Small intestine (tissue), 7 donors: Measurements from ENCODE around the gene CHRND. TPM values are rescaled to one million over a fixed set of nuclear protein-coding genes. Genes with fewer than 3 reads are reported as not detected.
"Not testable (repeated sequence)": the region's sequence is repeated elsewhere in the genome, so short reads cannot be mapped to it uniquely, and the experiment has no call there.

ENCODE experiments used
- DNase-seq, 2 donors: peaks; one replicate each; pipeline versions ENCODE4 v3.0.0 to v3.0.0-alpha.2; 2013
- FAIRE-seq: peaks from 2 replicates; lab custom pipeline; 2012; peaks lifted over from hg19 to GRCh38; lab: Jason Lieb, UNC
- H3K27ac ChIP-seq, 3 donors: one replicate each; pipeline ENCODE4 v1.5.1; 2013; ENCODE audit warnings: low read length in 2 of 3, mild to moderate bottlenecking in 2 of 3, control low read depth in 1 of 3, inconsistent platforms in 1 of 3, low read depth in 1 of 3, moderate library complexity in 1 of 3
- H3K27me3 ChIP-seq, 3 donors: one replicate each; pipeline ENCODE4 v1.6.1; 2013; ENCODE audit warnings: low read length in 3 of 3, inconsistent platforms in 1 of 3; ENCODE audit not compliant: control insufficient read depth in 3 of 3, insufficient read depth in 3 of 3
- H3K36me3 ChIP-seq, 3 donors: one replicate each; pipeline ENCODE4 v1.6.1; 2013; ENCODE audit warnings: low read length in 3 of 3, inconsistent platforms in 1 of 3, low read depth in 1 of 3, mild to moderate bottlenecking in 1 of 3, moderate library complexity in 1 of 3; ENCODE audit not compliant: control insufficient read depth in 3 of 3, insufficient read depth in 2 of 3
- H3K4me1 ChIP-seq, 3 donors: one replicate each; pipeline ENCODE4 v1.6.1; 2013; ENCODE audit warnings: low read length in 2 of 3, inconsistent platforms in 1 of 3, low read depth in 1 of 3, mild to moderate bottlenecking in 1 of 3, moderate library complexity in 1 of 3; ENCODE audit not compliant: control insufficient read depth in 3 of 3, insufficient read depth in 2 of 3
- H3K4me3 ChIP-seq, 3 donors: one replicate each; pipeline ENCODE4 v1.5.1; 2013; ENCODE audit warnings: low read length in 3 of 3, control low read depth in 1 of 3, inconsistent platforms in 1 of 3, low read depth in 1 of 3, mild to moderate bottlenecking in 1 of 3, moderate library complexity in 1 of 3
- H3K9me3 ChIP-seq, 2 donors: one replicate each; pipeline ENCODE4 v1.6.1; 2013; ENCODE audit warnings: low read depth in 1 of 2, low read length in 1 of 2; ENCODE audit not compliant: control insufficient read depth in 2 of 2, insufficient read depth in 1 of 2
- WGBS, 3 donors: extraction: QIAGEN DNeasy Blood & Tissue Kit; methylation state at CpG; one replicate each; pipeline ENCODE4 v1.1.7; 2013; 5-methylcytosine and 5-hydroxymethylcytosine counted together
- polyA plus RNA-seq, 4 donors: library from polyadenylated mRNA; stranded (reverse) in 3 of 4; unstranded in 1 of 4; fragments of 200-250 nt in 3 of 4; fragments of 120-200 nt in 1 of 4; gene quantifications; one replicate each; pipeline versions ENCODE4 v1.2.1 to v1.2.3, GENCODE V29; 2013
- donor health status: healthy with polysubstance abuse.
- donor health status: control.
- donor health status: control.
- donor health status: Bipolar disorder and iron deficiency.
- donor health status: healthy.

The CHRND gene
- polyA plus RNA-seq, 4 donors, result 0.53 TPM; not detected in 3

DNA sequence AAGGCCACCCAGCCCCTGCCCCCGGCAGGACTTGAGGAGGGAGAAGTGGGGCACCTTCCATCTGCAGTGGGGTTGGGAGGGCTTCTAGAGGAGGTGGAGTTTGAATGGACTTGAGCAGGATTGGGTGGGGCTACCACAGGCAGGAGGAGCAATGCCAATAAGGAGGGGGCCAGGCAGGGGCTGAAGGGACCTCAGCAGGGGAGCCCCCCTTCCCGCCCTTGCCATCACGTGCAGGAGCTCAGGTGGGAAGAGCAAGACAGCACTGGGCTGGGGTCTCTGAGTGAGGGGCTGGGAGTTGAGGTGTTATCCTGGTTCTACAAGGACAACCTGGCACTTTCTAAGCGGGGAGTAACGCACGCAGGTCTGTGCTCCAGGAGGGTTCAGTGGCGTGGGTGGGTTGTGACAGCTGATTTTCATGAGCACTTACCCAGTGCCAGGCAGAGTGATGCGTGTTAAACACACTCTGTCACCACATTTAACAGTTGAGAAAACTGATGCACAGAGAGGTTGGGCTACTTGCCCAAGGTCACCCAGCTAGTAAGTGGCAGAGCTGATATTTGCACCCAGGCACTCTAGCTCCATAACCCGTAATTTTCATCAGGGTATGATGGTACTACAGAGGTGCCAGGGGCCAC lies 4.8 kb downstream of the CHRND start:
- FAIRE-seq (no peak), DNase-seq (no peak)
- H3K36me3 ChIP-seq, result no peaks in the 10 kb centered on the region
- peaks cover 0 to 12% (median 0%) of the 10 kb centered on the region in 3 donors for H3K27me3 ChIP-seq
- no peak overlapping the region for H3K27ac ChIP-seq
- no peaks in the 10 kb centered on the region for H3K9me3 ChIP-seq
- 61 to 74% (median 62%) methylated on average over 9 of the region's 9 CpGs for WGBS, 3 donors
- no peaks in the 10 kb centered on the region for H3K4me1 ChIP-seq
- H3K4me3 ChIP-seq, result no peak overlapping the region

DNA sequence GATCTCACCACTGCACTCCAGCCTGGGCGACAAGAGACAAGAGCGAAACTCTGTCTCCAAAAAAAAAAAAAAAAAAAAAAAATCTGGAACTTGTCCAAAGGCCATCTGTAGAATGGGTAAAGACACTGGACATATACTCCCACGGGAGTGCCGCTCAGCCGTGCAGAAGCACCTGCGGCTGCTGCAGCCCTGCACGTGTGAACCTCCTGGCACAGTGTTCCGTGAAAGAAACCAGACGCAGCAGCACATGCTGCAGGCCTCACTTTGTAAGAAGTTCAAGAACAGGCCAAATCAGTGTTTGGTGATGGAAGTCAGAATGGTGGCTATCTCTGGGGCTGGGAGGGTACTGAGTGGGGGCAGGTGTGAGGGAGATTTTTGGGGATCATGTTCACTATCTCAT lies 6.5 kb downstream of the CHRND start:
- no peak overlapping the region for H3K4me3 ChIP-seq
- DNase-seq, result no peak
- H3K4me1 ChIP-seq, result no peaks in the 10 kb centered on the region
- peaks cover 0 to 15% (median 3%) of the 10 kb centered on the region in 3 donors for H3K27me3 ChIP-seq
- no peak overlapping the region for H3K27ac ChIP-seq
- no peak for FAIRE-seq
- H3K36me3 ChIP-seq, result no peaks in the 10 kb centered on the region
- peaks cover 0 to 6% of the 10 kb centered on the region in 2 donors for H3K9me3 ChIP-seq
- 60 to 71% (median 65%) methylated on average over 9 of the region's 9 CpGs for WGBS, 3 donors

GRCh38 chr2:232532821-232533220 lies 6.9 kb downstream of the CHRND start:
- not testable (repeated sequence) for H3K4me1 ChIP-seq, H3K36me3 ChIP-seq, H3K9me3 ChIP-seq, H3K27ac ChIP-seq, H3K4me3 ChIP-seq, FAIRE-seq, DNase-seq
- 88 to 90% (median 89%) methylated on average over 7 of the region's 7 CpGs for WGBS, 3 donors
- H3K27me3 ChIP-seq, result peaks cover 0 to 19% (median 3%) of the 10 kb centered on the region in 3 donors

GRCh38 chr2:232533944-232534710 lies 8.2 kb downstream of the CHRND start:
- FAIRE-seq, result no peak
- no peaks in the 10 kb centered on the region for H3K36me3 ChIP-seq
- H3K4me3 ChIP-seq, result no peak overlapping the region
- no peak overlapping the region for H3K27ac ChIP-seq
- H3K9me3 ChIP-seq, result peaks cover 0 to 6% of the 10 kb centered on the region in 2 donors
- WGBS, 3 donors, result 71 to 81% (median 81%) methylated on average over 12 to 13 of the region's 13 CpGs
- DNase-seq, result no peak
- no peaks in the 10 kb centered on the region for H3K4me1 ChIP-seq
- peaks cover 0 to 28% (median 3%) of the 10 kb centered on the region in 3 donors for H3K27me3 ChIP-seq

GRCh38 chr2:232534940-232535651 lies 9.1 kb downstream of the CHRND start:
- WGBS, 3 donors, result 74 to 80% (median 75%) methylated on average over 12 to 14 of the region's 14 CpGs
- no peaks in the 10 kb centered on the region for H3K4me1 ChIP-seq
- FAIRE-seq (no peak), DNase-seq (no peak)
- no peak overlapping the region for H3K4me3 ChIP-seq
- peaks cover 0 to 35% (median 3%) of the 10 kb centered on the region in 3 donors for H3K27me3 ChIP-seq
- peaks cover 0 to 6% of the 10 kb centered on the region in 2 donors for H3K9me3 ChIP-seq
- no peak overlapping the region for H3K27ac ChIP-seq
- H3K36me3 ChIP-seq, result no peaks in the 10 kb centered on the region

- DNase-seq (no peak), FAIRE-seq (no peak)
- WGBS, 3 donors, result 88 to 94% (median 89%) methylated on average over 5 of the region's 5 CpGs
- H3K36me3 ChIP-seq, result no peaks in the 10 kb centered on the region
- no peak overlapping the region for H3K27ac ChIP-seq
- no peak overlapping the region for H3K4me3 ChIP-seq
- peaks cover 0 to 33% (median 3%) of the 10 kb centered on the region in 3 donors for H3K27me3 ChIP-seq
- H3K4me1 ChIP-seq, result no peaks in the 10 kb centered on the region
- H3K9me3 ChIP-seq, result peaks cover 0 to 6% of the 10 kb centered on the region in 2 donors
These were observed 10.0 kb downstream of the CHRND start for GRCh38 chr2:232535761-232536530.

DNA sequence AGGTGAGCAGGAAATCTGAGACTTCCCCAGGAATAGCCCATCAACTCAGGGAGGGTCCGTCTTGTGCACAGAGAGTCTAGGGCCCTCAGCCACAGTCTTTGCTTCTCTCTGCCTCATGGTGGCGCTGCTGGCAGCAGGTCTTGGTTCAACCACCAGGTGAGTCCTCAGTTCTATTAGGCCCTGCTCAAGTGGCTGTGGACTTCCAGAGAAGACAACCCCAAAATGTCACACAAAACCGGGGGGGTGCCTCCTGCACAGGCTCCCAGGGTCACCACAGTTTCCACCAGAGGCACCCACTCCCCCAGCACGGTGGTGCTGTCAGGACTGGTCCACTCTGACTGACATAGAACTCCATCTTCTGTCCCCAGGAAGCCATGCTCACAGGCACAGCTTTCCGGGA lies 11.1 kb downstream of the CHRND start:
- DNase-seq (peak; percentile 20 to 40), FAIRE-seq (no peak)
- no peak overlapping the region for H3K4me3 ChIP-seq
- H3K27ac ChIP-seq, result no peak overlapping the region
- H3K4me1 ChIP-seq, result no peaks in the 10 kb centered on the region
- no peaks in the 10 kb centered on the region for H3K36me3 ChIP-seq
- peaks cover 0 to 6% of the 10 kb centered on the region in 2 donors for H3K9me3 ChIP-seq
- WGBS, 3 donors, result 56 to 62% (median 56%) methylated on average over 5 of the region's 5 CpGs
- peaks cover 0 to 33% (median 3%) of the 10 kb centered on the region in 3 donors for H3K27me3 ChIP-seq

GRCh38 chr2:232537499-232537898 lies 11.5 kb downstream of the CHRND start:
- Histone ChIP-seq H3K27me3 (peaks cover 0 to 33% (median 3%) of the 10 kb centered on the region in 3 donors), H3K4me1 (no peaks in the 10 kb centered on the region), H3K27ac (no peak overlapping the region), H3K36me3 (no peaks in the 10 kb centered on the region), H3K9me3 (peaks cover 0 to 6% of the 10 kb centered on the region in 2 donors), H3K4me3 (no peak overlapping the region)
- FAIRE-seq (no peak), DNase-seq (no peak)
- WGBS, 3 donors, result 40 to 79% (median 61%) methylated on average over 4 of the region's 4 CpGs
